ENCODE data around the gene ZFX. TPM values are rescaled to one million over a fixed set of nuclear protein-coding genes. Genes with fewer than 3 reads are reported as not detected.

The ZFX gene
- total and polyA plus RNA-seq, 4 experiments from 2014 or later: 33.7 to 72.2 (median 56.6) TPM

GRCh38 chrX:24245202-24245601 lies 95.7 kb downstream of the ZFX start:
- no peak overlapping the region for H3K4me3 ChIP-seq (ENCODE audit: low read length in 2 of 2)
- ChIA-PET CTCF (ENCODE audit: partially characterized antibody) (interaction anchor here (0.9 to 2.2 kb wide), 2 partner anchors 163 to 191 kb away, joined by 3 to 7 read pairs; no protein-coding TSS in a partner anchor), POLR2A (ENCODE audit: partially characterized antibody) (no interaction called here)
- H3K9me3 Mint-ChIP-seq: no peaks in the 10 kb centered on the region
- no peak for DNase-seq
- no peaks in the 10 kb centered on the region for H3K36me3 ChIP-seq (ENCODE audit: insufficient read depth, low read length)
- no peaks in the 10 kb centered on the region for H3K36me3 Mint-ChIP-seq
- no peaks in the 10 kb centered on the region for H3K4me1 Mint-ChIP-seq
- intact Hi-C loops (cut with micrococcal nuclease): no loop called here
- H3K4me3 Mint-ChIP-seq: no peak overlapping the region
- H3K4me1 ChIP-seq (ENCODE audit: insufficient read depth, low read length): no peaks in the 10 kb centered on the region
- H3K9me3 ChIP-seq (ENCODE audit: control insufficient read depth in 1 of 2, low read length in 2 of 2): no peaks in the 10 kb centered on the region
- no peaks in the 10 kb centered on the region for H3K27me3 Mint-ChIP-seq
- no peak overlapping the region for H3K27ac ChIP-seq (ENCODE audit: low read depth, low read length)
- no peak overlapping the region for H3K27ac Mint-ChIP-seq
- H3K27me3 ChIP-seq (ENCODE audit: insufficient read depth, low read length): no peaks in the 10 kb centered on the region

- Histone ChIP-seq H3K27me3 (ENCODE audit: insufficient read depth, low read length) (no peaks in the 10 kb centered on the region), H3K4me3 (ENCODE audit: low read length in 2 of 2) (no peak overlapping the region), H3K27ac (ENCODE audit: low read depth, low read length) (no peak overlapping the region), H3K9me3 (ENCODE audit: control insufficient read depth in 1 of 2, low read length in 2 of 2) (no peaks in the 10 kb centered on the region), H3K4me1 (ENCODE audit: insufficient read depth, low read length) (no peaks in the 10 kb centered on the region), H3K36me3 (ENCODE audit: insufficient read depth, low read length) (no peaks in the 10 kb centered on the region)
- ChIA-PET CTCF (ENCODE audit: partially characterized antibody) (no interaction called here), POLR2A (ENCODE audit: partially characterized antibody) (no interaction called here)
- intact Hi-C loops (cut with micrococcal nuclease): no loop called here
- H3K27ac Mint-ChIP-seq: no peak overlapping the region
- H3K27me3 Mint-ChIP-seq: no peaks in the 10 kb centered on the region
- H3K9me3 Mint-ChIP-seq: no peaks in the 10 kb centered on the region
- H3K4me3 Mint-ChIP-seq: no peak overlapping the region
- DNase-seq: no peak
- no peaks in the 10 kb centered on the region for H3K36me3 Mint-ChIP-seq
- H3K4me1 Mint-ChIP-seq: no peaks in the 10 kb centered on the region
Measured at GRCh38 chrX:24248042-24248441, 98.5 kb downstream of the ZFX start.

- no peaks in the 10 kb centered on the region for H3K27me3 ChIP-seq (ENCODE audit: insufficient read depth, low read length)
- DNase-seq: no peak
- Mint-ChIP-seq H3K9me3 (no peaks in the 10 kb centered on the region), H3K4me3 (no peak overlapping the region), H3K36me3 (no peaks in the 10 kb centered on the region), H3K4me1 (no peaks in the 10 kb centered on the region), H3K27me3 (no peaks in the 10 kb centered on the region), H3K27ac (no peak overlapping the region)
- H3K9me3 ChIP-seq (ENCODE audit: control insufficient read depth in 1 of 2, low read length in 2 of 2): no peaks in the 10 kb centered on the region
- CTCF ChIA-PET (ENCODE audit: partially characterized antibody): no interaction called here
- intact Hi-C loops (cut with micrococcal nuclease): no loop called here
- POLR2A ChIA-PET (ENCODE audit: partially characterized antibody): no interaction called here
- no peaks in the 10 kb centered on the region for H3K36me3 ChIP-seq (ENCODE audit: insufficient read depth, low read length)
- H3K4me3 ChIP-seq (ENCODE audit: low read length in 2 of 2): no peak overlapping the region
- H3K4me1 ChIP-seq (ENCODE audit: insufficient read depth, low read length): no peaks in the 10 kb centered on the region
- no peak overlapping the region for H3K27ac ChIP-seq (ENCODE audit: low read depth, low read length)
Measured at GRCh38 chrX:24253030-24253429, 103.5 kb downstream of the ZFX start.

- H3K4me1 Mint-ChIP-seq: no peaks in the 10 kb centered on the region
- intact Hi-C loops (cut with micrococcal nuclease): no loop called here
- no peaks in the 10 kb centered on the region for H3K36me3 ChIP-seq (ENCODE audit: insufficient read depth, low read length)
- no peak overlapping the region for H3K27ac Mint-ChIP-seq
- H3K27ac ChIP-seq (ENCODE audit: low read depth, low read length): no peak overlapping the region
- no peaks in the 10 kb centered on the region for H3K9me3 Mint-ChIP-seq
- H3K4me1 ChIP-seq (ENCODE audit: insufficient read depth, low read length): no peaks in the 10 kb centered on the region
- ChIA-PET CTCF (ENCODE audit: partially characterized antibody) (no interaction called here), POLR2A (ENCODE audit: partially characterized antibody) (no interaction called here)
- H3K27me3 Mint-ChIP-seq: no peaks in the 10 kb centered on the region
- H3K36me3 Mint-ChIP-seq: no peaks in the 10 kb centered on the region
- no peak overlapping the region for H3K4me3 ChIP-seq (ENCODE audit: low read length in 2 of 2)
- no peak for DNase-seq
- no peaks in the 10 kb centered on the region for H3K27me3 ChIP-seq (ENCODE audit: insufficient read depth, low read length)
- H3K4me3 Mint-ChIP-seq: no peak overlapping the region
- H3K9me3 ChIP-seq (ENCODE audit: control insufficient read depth in 1 of 2, low read length in 2 of 2): no peaks in the 10 kb centered on the region
Measured at GRCh38 chrX:24253469-24253868, 103.9 kb downstream of the ZFX start.

- Mint-ChIP-seq H3K4me1 (peaks cover 5 to 8% (median 7%) of the 10 kb centered on the region in 4 donors), H3K36me3 (no peaks in the 10 kb centered on the region), H3K4me3 (no peak overlapping the region), H3K9me3 (no peaks in the 10 kb centered on the region), H3K27ac (no peak overlapping the region), H3K27me3 (no peaks in the 10 kb centered on the region)
- no peak overlapping the region for H3K4me3 ChIP-seq (ENCODE audit: low read length in 2 of 2)
- ChIA-PET POLR2A (ENCODE audit: partially characterized antibody) (no interaction called here), CTCF (ENCODE audit: partially characterized antibody) (no interaction called here)
- H3K36me3 ChIP-seq (ENCODE audit: insufficient read depth, low read length): no peaks in the 10 kb centered on the region
- no peak for DNase-seq
- peaks cover 6% of the 10 kb centered on the region for H3K4me1 ChIP-seq (ENCODE audit: insufficient read depth, low read length)
- no peaks in the 10 kb centered on the region for H3K9me3 ChIP-seq (ENCODE audit: control insufficient read depth in 1 of 2, low read length in 2 of 2)
- intact Hi-C loops (cut with micrococcal nuclease): no loop called here
- H3K27me3 ChIP-seq (ENCODE audit: insufficient read depth, low read length): no peaks in the 10 kb centered on the region
- H3K27ac ChIP-seq (ENCODE audit: low read depth, low read length): no peak overlapping the region
Measured at GRCh38 chrX:24257011-24257410, 107.5 kb downstream of the ZFX start.

GRCh38 chrX:24259544-24260240 lies 110.2 kb downstream of the ZFX start:
- no peaks in the 10 kb centered on the region for H3K36me3 Mint-ChIP-seq
- Histone ChIP-seq H3K4me1 (ENCODE audit: insufficient read depth, low read length) (peaks cover 6% of the 10 kb centered on the region), H3K27me3 (ENCODE audit: insufficient read depth, low read length) (no peaks in the 10 kb centered on the region), H3K27ac (ENCODE audit: low read depth, low read length) (no peak overlapping the region), H3K36me3 (ENCODE audit: insufficient read depth, low read length) (no peaks in the 10 kb centered on the region), H3K4me3 (ENCODE audit: low read length in 2 of 2) (no peak overlapping the region), H3K9me3 (ENCODE audit: control insufficient read depth in 1 of 2, low read length in 2 of 2) (no peaks in the 10 kb centered on the region)
- ChIA-PET POLR2A (ENCODE audit: partially characterized antibody) (no interaction called here), CTCF (ENCODE audit: partially characterized antibody) (interaction anchor here (0.8 to 1.3 kb wide), 2 partner anchors 110 to 241 kb away, joined by 3 read pairs; no protein-coding TSS in a partner anchor)
- H3K27ac Mint-ChIP-seq: no peak overlapping the region
- no peaks in the 10 kb centered on the region for H3K27me3 Mint-ChIP-seq
- no peak overlapping the region for H3K4me3 Mint-ChIP-seq
- DNase-seq: peak in 3 of 5 donors; percentile 3 to 15 (median 12)
- H3K9me3 Mint-ChIP-seq: no peaks in the 10 kb centered on the region
- H3K4me1 Mint-ChIP-seq: peaks cover 6 to 10% (median 8%) of the 10 kb centered on the region in 4 donors
- intact Hi-C loops (cut with micrococcal nuclease): loop anchor here (5.0 kb wide), 1 partner anchor 883 kb away; no protein-coding TSS in a partner anchor

GRCh38 chrX:24260842-24261550 lies 111.5 kb downstream of the ZFX start:
- Histone ChIP-seq H3K4me3 (ENCODE audit: low read length in 2 of 2) (no peak overlapping the region), H3K36me3 (ENCODE audit: insufficient read depth, low read length) (no peaks in the 10 kb centered on the region), H3K4me1 (ENCODE audit: insufficient read depth, low read length) (peaks cover 6% of the 10 kb centered on the region), H3K27ac (ENCODE audit: low read depth, low read length) (no peak overlapping the region), H3K9me3 (ENCODE audit: control insufficient read depth in 1 of 2, low read length in 2 of 2) (no peaks in the 10 kb centered on the region), H3K27me3 (ENCODE audit: insufficient read depth, low read length) (no peaks in the 10 kb centered on the region)
- intact Hi-C loops (cut with micrococcal nuclease): loop anchor here (5.0 kb wide), 1 partner anchor 881 kb away; no protein-coding TSS in a partner anchor
- H3K36me3 Mint-ChIP-seq: no peaks in the 10 kb centered on the region
- H3K4me1 Mint-ChIP-seq: peaks cover 6 to 10% (median 8%) of the 10 kb centered on the region in 4 donors
- H3K9me3 Mint-ChIP-seq: no peaks in the 10 kb centered on the region
- DNase-seq: no peak
- H3K27ac Mint-ChIP-seq: peak overlapping the region in 2 of 7 donors; percentile 5 to 43
- peak overlapping the region in 2 of 8 donors; percentile 58 to 62 for H3K4me3 Mint-ChIP-seq
- CTCF ChIA-PET (ENCODE audit: partially characterized antibody): interaction anchor here (0.6 to 1.3 kb wide), 2 partner anchors 109 to 176 kb away, joined by 3 read pairs; no protein-coding TSS in a partner anchor
- POLR2A ChIA-PET (ENCODE audit: partially characterized antibody): no interaction called here
- H3K27me3 Mint-ChIP-seq: no peaks in the 10 kb centered on the region

All from CD4-positive, alpha-beta memory T cell (primary cell).